Cardiac muscle cell (in vitro differentiated cells and primary cell): ENCODE measurements around the gene BAX. TPM values are rescaled to one million over a fixed set of nuclear protein-coding genes. Genes with fewer than 3 reads are reported as not detected.

Experiments
- DNase-seq, 2 donors: peaks; one replicate each; pipeline versions ENCODE4 v3.0.0 to v3.0.0-alpha.2; 2010 to 2017; ENCODE audit warnings: low read depth in 1 of 2, low spot score in 1 of 2
- H3K27ac ChIP-seq: fragments of 200-600 bp; sonication (generic); 2 replicates; pipeline ENCODE4 v1.5.1; 2016
- H3K27me3 ChIP-seq: fragments of 200-600 bp; sonication (generic); 2 replicates; pipeline ENCODE4 v1.6.0; 2016; ENCODE audit warnings: control low read depth
- H3K36me3 ChIP-seq: fragments of 200-600 bp; sonication (generic); 2 replicates; pipeline ENCODE4 v1.5.1; 2016; ENCODE audit warnings: control low read depth
- H3K4me1 ChIP-seq: fragments of 200-600 bp; sonication (generic); 2 replicates; pipeline ENCODE4 v1.8.1; 2017; ENCODE audit warnings: low read depth, mild to moderate bottlenecking, mixed run types
- H3K4me3 ChIP-seq: fragments of 200-600 bp; sonication (generic); 2 replicates; pipeline ENCODE4 v1.5.1; 2016; ENCODE audit warnings: mild to moderate bottlenecking
- H3K9me3 ChIP-seq: fragments of 200-600 bp; sonication (generic); 2 replicates; pipeline ENCODE4 v1.5.1; 2017; ENCODE audit warnings: low read depth, mild to moderate bottlenecking, control low read depth
- CTCF ChIP-seq: IDR thresholded peaks from 2 replicates; pipeline ENCODE4 v1.5.1; 2012; ENCODE audit warnings: low read depth, mild to moderate bottlenecking, low read length
- polyA plus RNA-seq: library from polyadenylated mRNA; unstranded; fragments of >200 nt; fragmentation: Nextera tagmentation; extraction: Ambion mirVana; gene quantifications from 2 replicates; pipeline ENCODE4 v1.2.1, GENCODE V29; 2016
- total RNA-seq: library from RNA; depleted of rRNA; stranded (reverse); fragments of >200 nt; gene quantifications from 2 replicates; pipeline ENCODE4 v1.2.3, GENCODE V29; 2016

Gene BAX
- total and polyA plus RNA-seq, 2 experiments from 2014 or later = 64.2 to 95.2 TPM

GRCh38 chr19:48953990-48954594 is 583 bp upstream of the BAX start:
- H3K27ac ChIP-seq = peak overlapping the region; percentile 83
- TF ChIP-seq CTCF = no peak
- no peaks in the 10 kb centered on the region for H3K4me1 ChIP-seq
- no peak for DNase-seq
- H3K4me3 ChIP-seq = no peak overlapping the region
- no peaks in the 10 kb centered on the region for H3K27me3 ChIP-seq
- H3K36me3 ChIP-seq = no peaks in the 10 kb centered on the region
- H3K9me3 ChIP-seq = no peaks in the 10 kb centered on the region

GRCh38 chr19:48955308-48955958 is 758 bp downstream of the BAX start:
- H3K4me3 ChIP-seq = peak overlapping the region; percentile 70
- no peaks in the 10 kb centered on the region for H3K27me3 ChIP-seq
- H3K36me3 ChIP-seq = no peaks in the 10 kb centered on the region
- peak overlapping the region; percentile 83 for H3K27ac ChIP-seq
- no peak for DNase-seq
- no peak for TF ChIP-seq CTCF
- no peaks in the 10 kb centered on the region for H3K4me1 ChIP-seq
- H3K9me3 ChIP-seq = no peaks in the 10 kb centered on the region

- Histone ChIP-seq H3K4me3 (no peak overlapping the region), H3K27ac (no peak overlapping the region), H3K4me1 (no peaks in the 10 kb centered on the region), H3K27me3 (no peaks in the 10 kb centered on the region), H3K36me3 (no peaks in the 10 kb centered on the region), H3K9me3 (no peaks in the 10 kb centered on the region)
- TF ChIP-seq CTCF = no peak
- DNase-seq = no peak
Observed at GRCh38 chr19:48958006-48958405, 3.3 kb downstream of the BAX start.

DNA sequence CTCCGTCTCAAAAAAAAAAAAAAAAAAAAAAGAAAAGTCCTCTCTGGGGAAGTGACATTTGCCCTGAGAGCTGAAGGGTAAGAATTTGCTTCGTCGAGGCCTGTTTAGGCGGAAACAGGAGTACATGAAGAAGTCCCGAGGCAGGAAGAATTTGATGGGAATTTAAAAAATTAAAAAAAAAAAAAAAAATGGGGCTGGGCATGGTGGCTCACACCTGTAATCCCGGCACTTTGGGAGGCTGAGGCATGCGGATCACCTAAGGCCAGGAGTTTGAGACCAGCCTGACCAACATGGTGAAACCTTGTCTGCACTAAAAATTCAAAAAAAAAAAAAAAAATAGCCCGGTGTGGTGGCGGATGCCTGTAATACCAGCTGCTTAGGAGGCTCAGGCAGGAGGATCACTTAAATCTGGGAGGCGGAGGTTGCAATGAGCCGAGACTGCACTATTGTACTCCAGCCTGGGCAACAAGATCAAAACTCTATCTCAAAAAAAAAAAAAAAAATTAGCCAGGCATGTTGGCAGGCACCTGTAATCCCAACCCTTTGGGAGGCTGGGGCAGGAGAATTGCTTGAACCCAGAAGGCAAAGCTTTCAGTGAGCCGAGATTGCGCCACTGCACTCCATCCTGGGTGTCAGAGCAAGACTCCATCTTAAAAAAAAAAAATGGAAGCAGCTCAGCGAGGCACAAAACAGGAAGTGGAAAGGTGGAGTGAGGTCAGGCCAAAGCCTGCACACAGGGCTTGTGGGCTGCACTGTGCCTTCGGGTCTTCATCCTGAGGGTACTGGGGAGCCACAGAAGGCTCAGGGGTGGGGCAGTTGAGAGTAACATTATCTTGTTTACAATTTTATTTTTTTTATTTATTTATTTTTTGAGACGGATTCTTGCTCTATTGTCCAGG is 4.9 kb downstream of the BAX start:
- peaks cover 14% of the 10 kb centered on the region for H3K4me1 ChIP-seq
- no peak overlapping the region for H3K4me3 ChIP-seq
- H3K27me3 ChIP-seq = no peaks in the 10 kb centered on the region
- H3K27ac ChIP-seq = no peak overlapping the region
- no peak for DNase-seq
- H3K36me3 ChIP-seq = no peaks in the 10 kb centered on the region
- H3K9me3 ChIP-seq = no peaks in the 10 kb centered on the region
- TF ChIP-seq CTCF = no peak

GRCh38 chr19:48961051-48961649 is 6.5 kb downstream of the BAX start:
- Histone ChIP-seq H3K4me1 (peaks cover 17% of the 10 kb centered on the region), H3K27me3 (no peaks in the 10 kb centered on the region), H3K9me3 (no peaks in the 10 kb centered on the region), H3K27ac (peak overlapping the region; percentile 82), H3K4me3 (no peak overlapping the region), H3K36me3 (no peaks in the 10 kb centered on the region)
- no peak for DNase-seq
- no peak for TF ChIP-seq CTCF
